ENCODE measurements around the gene RUNX1.

Gene RUNX1

DNA sequence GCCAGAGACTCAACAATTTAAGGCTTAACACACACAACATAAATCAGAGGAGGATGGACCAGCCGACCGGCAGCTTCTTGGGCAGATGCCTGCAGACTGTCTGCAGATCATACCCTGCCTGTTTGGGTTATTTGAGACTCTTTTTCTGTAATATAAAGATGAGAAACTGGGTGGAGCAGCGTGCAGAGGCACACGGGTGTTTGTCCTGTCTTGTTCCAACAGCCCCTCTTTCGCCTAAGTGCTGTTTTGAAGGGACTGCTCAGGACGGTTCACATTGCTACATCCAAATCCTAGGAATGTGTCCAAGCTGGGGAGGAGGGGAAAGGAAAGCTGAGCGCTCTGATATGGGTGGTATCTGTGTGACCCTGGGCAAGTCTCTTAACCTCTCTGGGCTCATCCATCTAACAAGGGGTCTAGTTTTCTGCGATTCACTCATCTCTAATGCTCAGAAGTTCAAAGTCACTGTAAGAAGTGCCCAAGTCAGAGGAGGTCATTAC lies 230.4 kb downstream of the RUNX1 start:
- Histone ChIP-seq H3K9me3 (ENCODE audit: control insufficient read depth, low read length) (no peaks in the 10 kb centered on the region), H3K4me1 (ENCODE audit: control insufficient read depth, insufficient read depth, low read length) (peaks cover 22% of the 10 kb centered on the region), H3K9ac (ENCODE audit: low read length) (no peak overlapping the region), H3K36me3 (ENCODE audit: control insufficient read depth, insufficient read depth, low read length) (peaks cover 14% of the 10 kb centered on the region), H3K27me3 (ENCODE audit: control insufficient read depth, insufficient read depth, low read length) (no peaks in the 10 kb centered on the region), H3K4me3 (ENCODE audit: low read length) (no peak overlapping the region)

DNA sequence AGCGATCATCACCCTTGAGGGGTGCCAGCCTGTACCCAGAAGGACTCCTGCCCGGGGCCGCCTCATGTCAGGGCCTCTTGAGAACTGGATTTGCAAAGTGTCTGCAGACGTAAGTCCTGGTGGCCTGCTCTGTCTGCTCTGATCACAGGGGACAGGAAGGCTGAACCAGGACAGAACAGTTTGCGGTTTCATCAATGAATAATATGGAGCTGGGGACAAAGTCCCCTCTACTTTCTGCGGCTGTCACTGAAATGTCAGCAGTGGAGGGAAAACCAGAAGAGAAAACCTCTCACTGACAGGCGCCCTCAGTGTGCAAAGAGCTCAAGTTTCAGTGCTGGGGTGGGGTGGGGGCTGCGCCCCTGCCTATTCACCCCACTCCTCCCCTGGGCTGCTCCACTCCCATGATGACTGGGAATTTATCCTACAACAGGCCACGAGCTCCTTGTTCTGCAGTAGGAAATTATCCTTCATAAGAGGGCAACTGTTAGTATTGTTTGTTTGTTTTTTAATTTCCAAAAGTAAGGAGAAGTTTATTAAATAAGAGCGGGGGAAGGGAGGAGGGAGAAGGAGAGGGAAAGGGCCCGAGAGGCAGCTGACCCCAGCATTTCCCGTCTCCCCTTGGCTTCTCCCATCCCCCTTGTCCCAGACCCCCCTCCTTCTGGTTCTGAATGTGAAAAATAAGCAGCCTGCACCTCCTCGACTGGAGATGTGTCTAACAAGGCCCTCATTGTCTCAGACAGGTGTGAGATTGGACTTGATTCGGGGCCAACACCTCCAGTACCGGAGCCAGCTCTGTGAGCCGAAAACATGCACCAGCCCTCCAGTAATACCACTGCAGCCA lies 231.1 kb downstream of the RUNX1 start:
- H3K27me3 ChIP-seq (ENCODE audit: control insufficient read depth, insufficient read depth, low read length) = no peaks in the 10 kb centered on the region

DNA sequence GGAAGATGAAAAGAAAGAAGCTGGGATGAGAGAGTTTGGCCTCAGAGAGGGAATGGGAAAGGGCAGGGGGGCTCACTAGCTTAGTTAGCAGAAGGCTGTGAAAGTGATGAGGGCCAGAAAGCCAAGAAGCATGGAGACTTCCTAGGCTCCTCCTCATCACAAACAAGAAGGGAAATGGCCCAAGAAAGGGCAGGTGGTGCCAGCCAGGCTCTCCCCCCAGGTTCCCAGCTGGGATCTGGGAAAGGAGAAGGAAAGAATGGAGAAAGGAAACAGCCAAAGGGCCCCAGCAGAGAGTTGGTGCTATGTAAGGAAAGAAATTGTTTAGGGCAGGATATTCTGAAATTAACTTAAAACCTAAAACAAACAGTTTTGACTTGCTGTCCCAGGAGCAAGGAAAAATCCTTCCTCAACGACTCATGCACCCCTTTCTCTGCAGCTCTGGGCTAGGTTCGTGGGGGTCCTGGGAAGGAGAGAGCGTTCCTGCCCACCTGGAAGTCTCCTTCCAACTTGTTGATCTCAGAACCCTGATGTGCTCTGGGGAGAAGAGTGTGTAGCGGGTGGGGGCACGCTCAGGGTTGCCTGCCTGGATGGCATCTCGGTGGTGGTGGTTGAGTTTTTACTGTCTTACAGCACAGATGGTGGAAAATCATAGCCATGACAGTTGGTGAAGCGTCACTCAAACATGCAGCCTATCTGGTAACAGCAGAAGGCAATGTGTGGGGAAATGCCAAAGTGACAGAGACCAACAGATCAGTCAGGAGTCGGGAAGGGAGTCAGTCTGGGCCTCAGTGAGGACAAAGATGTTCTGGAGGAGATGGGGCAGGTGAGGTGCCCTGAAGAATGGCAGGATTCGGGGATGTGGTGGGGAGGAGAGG lies 233.0 kb downstream of the RUNX1 start:
- no peaks in the 10 kb centered on the region for H3K9me3 ChIP-seq (ENCODE audit: control insufficient read depth, low read length)
- peaks cover 10% of the 10 kb centered on the region for H3K36me3 ChIP-seq (ENCODE audit: control insufficient read depth, insufficient read depth, low read length)
- H3K4me3 ChIP-seq (ENCODE audit: low read length) = no peak overlapping the region
- peaks cover 43% of the 10 kb centered on the region for H3K4me1 ChIP-seq (ENCODE audit: control insufficient read depth, insufficient read depth, low read length)
- no peak overlapping the region for H3K9ac ChIP-seq (ENCODE audit: low read length)
- no peaks in the 10 kb centered on the region for H3K27me3 ChIP-seq (ENCODE audit: control insufficient read depth, insufficient read depth, low read length)

More for the DNA sequence above, 231.1 kb downstream of the RUNX1 start:
- H3K4me1 ChIP-seq (ENCODE audit: control insufficient read depth, insufficient read depth, low read length) = peaks cover 29% of the 10 kb centered on the region
- H3K9me3 ChIP-seq (ENCODE audit: control insufficient read depth, low read length) = no peaks in the 10 kb centered on the region
- H3K9ac ChIP-seq (ENCODE audit: low read length) = no peak overlapping the region
- H3K4me3 ChIP-seq (ENCODE audit: low read length) = no peak overlapping the region
- peaks cover 13% of the 10 kb centered on the region for H3K36me3 ChIP-seq (ENCODE audit: control insufficient read depth, insufficient read depth, low read length)

DNA sequence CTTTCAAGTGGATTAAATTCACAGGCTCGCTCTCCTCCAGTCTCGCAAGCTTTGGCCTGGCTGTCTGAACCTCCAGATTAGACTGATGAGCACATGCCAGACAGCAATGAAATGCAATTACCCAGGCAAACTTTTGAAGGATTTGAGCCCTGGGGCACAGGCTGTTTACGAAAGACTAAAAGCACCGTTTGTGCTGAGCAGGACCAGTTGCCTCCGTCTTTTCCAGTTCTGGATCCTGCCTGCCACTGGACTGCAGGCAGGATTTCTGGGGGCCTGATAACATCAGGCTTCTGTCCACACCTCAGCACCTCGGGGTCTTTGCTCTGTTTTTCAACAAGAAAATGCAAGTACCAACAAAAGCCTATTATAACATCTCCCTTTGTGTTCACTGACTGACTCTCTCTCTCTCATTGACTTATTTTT lies 234.6 kb downstream of the RUNX1 start:
- Histone ChIP-seq H3K27me3 (ENCODE audit: control insufficient read depth, insufficient read depth, low read length) (no peaks in the 10 kb centered on the region), H3K9me3 (ENCODE audit: control insufficient read depth, low read length) (no peaks in the 10 kb centered on the region), H3K4me1 (ENCODE audit: control insufficient read depth, insufficient read depth, low read length) (peaks cover 37% of the 10 kb centered on the region), H3K36me3 (ENCODE audit: control insufficient read depth, insufficient read depth, low read length) (peaks cover 10% of the 10 kb centered on the region), H3K4me3 (ENCODE audit: low read length) (no peak overlapping the region), H3K9ac (ENCODE audit: low read length) (no peak overlapping the region)

DNA sequence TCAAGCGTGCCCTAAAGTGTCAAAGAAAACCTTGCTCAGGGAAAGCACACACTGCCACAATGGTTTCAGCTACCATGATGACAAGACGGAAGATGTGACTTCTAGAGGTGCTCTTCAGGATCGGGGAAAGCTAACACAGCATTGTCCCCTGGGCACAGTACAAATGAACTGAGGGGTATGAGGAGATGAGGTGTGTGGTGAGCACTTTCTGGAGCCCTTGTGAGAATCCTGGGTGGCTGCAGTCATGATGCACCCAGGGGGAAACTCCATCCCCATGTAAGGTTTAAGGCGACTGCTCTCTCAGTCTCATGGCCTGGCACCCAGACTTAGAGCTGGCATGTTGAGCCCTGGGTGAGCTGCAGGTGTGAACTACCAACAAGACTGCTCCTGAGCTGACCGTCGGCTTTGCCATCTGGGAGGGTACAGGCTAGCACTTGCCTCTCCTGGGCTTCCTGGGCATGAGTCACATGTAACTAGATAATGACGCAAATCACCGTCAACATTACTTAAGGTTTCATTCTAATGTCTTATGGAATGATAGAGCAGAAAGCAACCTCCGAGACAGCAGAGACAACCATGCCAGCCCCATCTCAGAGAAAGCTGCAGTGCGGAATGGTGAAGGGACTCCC lies 235.7 kb downstream of the RUNX1 start:
- Histone ChIP-seq H3K4me1 (ENCODE audit: control insufficient read depth, insufficient read depth, low read length) (peaks cover 29% of the 10 kb centered on the region), H3K4me3 (ENCODE audit: low read length) (no peak overlapping the region), H3K27me3 (ENCODE audit: control insufficient read depth, insufficient read depth, low read length) (no peaks in the 10 kb centered on the region), H3K9ac (ENCODE audit: low read length) (no peak overlapping the region), H3K9me3 (ENCODE audit: control insufficient read depth, low read length) (no peaks in the 10 kb centered on the region), H3K36me3 (ENCODE audit: control insufficient read depth, insufficient read depth, low read length) (peaks cover 10% of the 10 kb centered on the region)

DNA sequence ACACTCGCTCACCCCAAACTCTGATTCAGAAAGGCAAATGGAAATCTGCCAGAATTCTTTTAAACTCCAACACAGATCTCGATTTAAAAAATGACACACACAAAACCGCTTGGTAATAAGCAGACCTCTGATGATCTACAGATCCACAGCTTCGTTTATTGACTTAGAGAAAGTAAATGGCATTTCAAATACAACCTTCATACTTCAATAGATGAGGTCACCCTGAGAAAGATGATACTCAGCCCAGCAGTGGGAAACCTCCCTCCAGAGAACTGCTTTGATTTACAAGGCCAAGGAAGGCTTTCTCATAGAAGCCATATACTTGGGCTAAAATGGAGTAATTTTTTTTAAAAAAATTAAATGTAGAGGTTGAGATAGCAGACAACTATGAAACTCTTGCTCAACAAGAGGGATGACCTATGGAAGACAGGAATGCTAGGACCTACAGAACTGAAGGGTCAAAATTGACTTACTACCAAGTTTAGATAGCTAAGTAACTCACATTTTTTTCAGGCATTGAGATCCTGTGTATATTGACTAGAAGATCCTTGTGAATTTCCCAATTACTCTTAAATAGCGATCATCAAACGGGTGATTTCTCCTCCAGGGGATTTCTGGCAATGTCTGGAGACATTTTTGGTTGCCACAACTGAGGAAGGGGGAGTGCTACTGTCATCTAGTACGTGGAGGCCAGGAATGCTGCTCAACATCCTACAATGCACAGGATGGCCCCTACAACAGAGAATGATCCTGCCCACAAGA lies 236.4 kb downstream of the RUNX1 start:
- Histone ChIP-seq H3K36me3 (ENCODE audit: control insufficient read depth, insufficient read depth, low read length) (peaks cover 10% of the 10 kb centered on the region), H3K9ac (ENCODE audit: low read length) (no peak overlapping the region), H3K4me3 (ENCODE audit: low read length) (no peak overlapping the region), H3K27me3 (ENCODE audit: control insufficient read depth, insufficient read depth, low read length) (no peaks in the 10 kb centered on the region), H3K4me1 (ENCODE audit: control insufficient read depth, insufficient read depth, low read length) (peaks cover 32% of the 10 kb centered on the region), H3K9me3 (ENCODE audit: control insufficient read depth, low read length) (no peaks in the 10 kb centered on the region)

DNA sequence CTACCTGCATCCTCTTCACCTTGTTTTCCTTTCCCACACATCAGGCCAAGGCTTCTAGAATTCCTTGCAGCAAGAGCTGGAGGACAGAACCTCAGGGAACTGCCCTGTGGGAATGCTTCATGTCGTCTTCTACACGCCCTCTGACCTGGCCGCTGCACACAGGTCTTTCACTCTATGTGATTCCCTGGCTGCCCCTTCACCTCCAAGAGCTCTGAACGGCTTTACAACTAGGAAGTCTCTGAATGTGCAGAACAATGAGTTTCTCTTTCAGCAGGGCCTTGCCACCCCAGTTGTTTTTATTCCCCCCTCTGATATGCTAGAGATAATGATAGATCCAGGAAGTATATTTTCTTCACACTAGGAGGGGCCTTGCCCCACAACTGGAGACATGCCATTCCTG lies 237.7 kb downstream of the RUNX1 start:
- H3K4me3 ChIP-seq (ENCODE audit: low read length) = no peak overlapping the region
- H3K27me3 ChIP-seq (ENCODE audit: control insufficient read depth, insufficient read depth, low read length) = no peaks in the 10 kb centered on the region
- no peaks in the 10 kb centered on the region for H3K9me3 ChIP-seq (ENCODE audit: control insufficient read depth, low read length)
- no peak overlapping the region for H3K9ac ChIP-seq (ENCODE audit: low read length)
- no peaks in the 10 kb centered on the region for H3K36me3 ChIP-seq (ENCODE audit: control insufficient read depth, insufficient read depth, low read length)
- H3K4me1 ChIP-seq (ENCODE audit: control insufficient read depth, insufficient read depth, low read length) = peaks cover 35% of the 10 kb centered on the region

DNA sequence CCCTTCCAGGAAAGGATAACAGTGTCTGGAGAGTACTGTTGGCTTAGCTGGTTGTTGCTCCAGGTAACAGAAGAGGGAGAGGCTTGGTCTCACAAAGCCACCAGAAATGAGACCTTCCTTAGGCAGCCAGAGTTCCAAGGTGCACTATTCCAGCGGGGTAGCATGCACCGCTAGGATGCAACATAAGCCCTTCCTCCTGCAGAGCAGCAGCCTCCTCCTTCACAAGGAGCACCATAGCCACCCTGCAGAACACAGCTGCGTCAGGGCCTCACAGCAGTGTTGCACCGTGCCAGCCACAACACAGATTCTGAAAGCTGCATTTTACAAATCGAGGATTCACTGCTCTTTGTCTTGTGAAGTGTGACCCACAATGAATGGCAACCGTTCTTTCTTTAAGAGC lies 238.3 kb downstream of the RUNX1 start:
- Histone ChIP-seq H3K36me3 (ENCODE audit: control insufficient read depth, insufficient read depth, low read length) (no peaks in the 10 kb centered on the region), H3K4me1 (ENCODE audit: control insufficient read depth, insufficient read depth, low read length) (peaks cover 35% of the 10 kb centered on the region), H3K4me3 (ENCODE audit: low read length) (no peak overlapping the region), H3K9ac (ENCODE audit: low read length) (no peak overlapping the region), H3K27me3 (ENCODE audit: control insufficient read depth, insufficient read depth, low read length) (no peaks in the 10 kb centered on the region), H3K9me3 (ENCODE audit: control insufficient read depth, low read length) (no peaks in the 10 kb centered on the region)

DNA sequence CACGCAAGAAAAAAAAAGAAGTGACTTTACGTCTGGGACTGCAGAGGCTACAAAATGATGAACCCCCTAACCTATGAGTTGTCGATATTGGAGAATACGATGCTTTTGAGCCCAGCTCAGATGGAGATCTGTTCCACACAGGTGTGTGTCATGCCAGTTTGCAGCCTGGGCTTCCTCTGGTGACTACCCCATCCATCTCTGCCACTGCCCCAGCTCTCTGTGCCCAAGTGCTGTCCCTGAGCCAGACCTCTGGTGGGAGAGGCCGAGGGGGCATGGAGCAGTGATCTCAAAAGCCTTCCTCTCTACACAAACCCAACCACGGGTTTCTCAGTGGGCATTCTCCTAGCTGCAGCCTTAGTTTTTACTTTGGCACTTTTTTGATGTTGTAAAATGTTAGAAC lies 239.3 kb downstream of the RUNX1 start:
- Histone ChIP-seq H3K9ac (ENCODE audit: low read length) (no peak overlapping the region), H3K4me3 (ENCODE audit: low read length) (no peak overlapping the region), H3K9me3 (ENCODE audit: control insufficient read depth, low read length) (no peaks in the 10 kb centered on the region), H3K27me3 (ENCODE audit: control insufficient read depth, insufficient read depth, low read length) (no peaks in the 10 kb centered on the region), H3K36me3 (ENCODE audit: control insufficient read depth, insufficient read depth, low read length) (no peaks in the 10 kb centered on the region), H3K4me1 (ENCODE audit: control insufficient read depth, insufficient read depth, low read length) (peaks cover 35% of the 10 kb centered on the region)

DNA sequence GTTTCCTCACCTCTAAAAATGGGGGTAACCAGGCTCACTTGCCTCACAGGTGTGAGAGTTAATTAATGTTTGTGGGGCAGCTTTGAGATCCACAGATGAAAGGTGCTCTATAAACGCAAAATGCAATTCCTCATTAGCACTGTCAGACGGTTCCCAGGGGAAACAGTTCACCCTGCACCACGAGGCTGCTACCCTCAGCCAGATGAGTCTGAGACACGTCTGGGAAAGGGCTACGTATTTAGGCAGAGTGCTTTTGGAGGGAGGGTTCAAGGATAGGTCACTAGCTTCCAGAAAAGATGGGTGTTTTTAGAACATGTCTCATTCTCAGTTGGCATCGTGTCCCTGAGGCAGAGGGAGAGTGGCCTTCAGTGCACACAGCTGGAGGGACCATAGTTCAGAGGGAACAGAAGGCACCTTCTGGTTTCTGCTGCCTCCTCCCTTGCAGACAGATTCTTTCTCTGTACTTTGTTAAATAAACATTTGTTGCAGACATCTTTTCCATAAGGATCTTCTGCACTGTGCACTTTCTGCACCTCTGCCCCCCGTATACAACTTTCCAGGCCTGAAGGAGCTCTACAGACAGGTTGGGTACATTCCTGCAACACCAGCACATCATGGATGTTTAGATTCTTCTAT lies 240.4 kb downstream of the RUNX1 start:
- no peak overlapping the region for H3K9ac ChIP-seq (ENCODE audit: low read length)
- H3K36me3 ChIP-seq (ENCODE audit: control insufficient read depth, insufficient read depth, low read length) = no peaks in the 10 kb centered on the region
- H3K4me3 ChIP-seq (ENCODE audit: low read length) = no peak overlapping the region
- no peaks in the 10 kb centered on the region for H3K9me3 ChIP-seq (ENCODE audit: control insufficient read depth, low read length)
- peaks cover 30% of the 10 kb centered on the region for H3K4me1 ChIP-seq (ENCODE audit: control insufficient read depth, insufficient read depth, low read length)
- no peaks in the 10 kb centered on the region for H3K27me3 ChIP-seq (ENCODE audit: control insufficient read depth, insufficient read depth, low read length)

Measured in mucosa of stomach (tissue), 1 donor.